ENCODE results near the gene UNC119B.

Gene UNC119B

DNA sequence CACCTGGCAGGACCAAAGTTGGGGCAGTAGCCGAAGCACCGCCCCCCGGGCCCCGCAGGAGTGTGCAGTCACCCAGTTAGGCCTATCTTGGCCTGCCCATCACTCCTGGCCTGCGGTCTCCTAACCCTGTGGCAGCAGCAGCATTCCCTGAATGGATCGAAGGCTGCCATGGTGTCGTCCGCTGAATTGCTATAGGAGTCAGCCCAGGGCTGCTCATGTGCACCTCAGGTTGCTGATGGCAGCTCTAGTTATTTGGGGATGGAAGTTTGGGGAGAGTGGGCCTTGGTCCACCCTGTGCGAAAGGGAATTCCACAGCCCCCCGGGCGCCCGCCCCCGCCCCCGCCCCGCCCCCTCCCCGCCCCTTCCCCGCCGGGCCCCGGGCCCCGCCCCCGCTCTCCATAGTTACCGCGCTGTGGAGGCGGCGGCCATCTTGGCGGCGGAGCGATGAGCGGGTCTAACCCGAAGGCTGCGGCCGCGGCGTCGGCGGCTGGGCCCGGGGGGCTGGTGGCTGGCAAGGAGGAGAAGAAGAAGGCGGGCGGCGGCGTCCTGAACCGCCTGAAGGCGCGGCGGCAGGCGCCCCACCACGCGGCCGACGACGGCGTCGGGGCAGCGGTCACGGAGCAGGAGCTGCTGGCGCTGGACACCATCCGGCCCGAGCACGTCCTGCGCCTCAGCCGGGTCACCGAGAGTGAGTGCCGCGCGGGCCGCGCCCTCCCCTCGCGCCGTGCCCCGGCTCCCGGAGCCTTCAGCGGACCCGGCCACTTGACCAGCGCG lies at the start of gene UNC119B:
TSS of gene UNC119B (plus strand) at position 428 of the 774 bp plus-strand sequence. CDS start at position 445, 17 bp downstream.
- no peak for TF ChIP-seq CTCF (IDR thresholded peaks at IDR 0.05; ENCODE audit: low read depth, low read length, missing control alignments)
- in situ Hi-C loops (cut with HindIII; ENCODE audit: low sequenced_read_pairs) = loop anchor here (25.0 kb wide), 1 partner anchor 123 kb away; the partner anchor contains the start of gene POP5
- DNase-seq (ENCODE audit: low read depth) = no peak
- peak within 1 kb of the TSS; percentile 86 for H3K4me3 ChIP-seq (ENCODE audit: low read depth, low read length)

GRCh38 chr12:120661432-120661831 lies 48.8 kb upstream of the UNC119B start:
- no peak overlapping the region for H3K4me3 ChIP-seq (ENCODE audit: low read depth, low read length)
- TF ChIP-seq CTCF (IDR thresholded peaks at IDR 0.05; ENCODE audit: low read depth, low read length, missing control alignments) = no peak
- in situ Hi-C loops (cut with HindIII; ENCODE audit: low sequenced_read_pairs) = no loop called here
- no peak for DNase-seq (ENCODE audit: low read depth)

DNA sequence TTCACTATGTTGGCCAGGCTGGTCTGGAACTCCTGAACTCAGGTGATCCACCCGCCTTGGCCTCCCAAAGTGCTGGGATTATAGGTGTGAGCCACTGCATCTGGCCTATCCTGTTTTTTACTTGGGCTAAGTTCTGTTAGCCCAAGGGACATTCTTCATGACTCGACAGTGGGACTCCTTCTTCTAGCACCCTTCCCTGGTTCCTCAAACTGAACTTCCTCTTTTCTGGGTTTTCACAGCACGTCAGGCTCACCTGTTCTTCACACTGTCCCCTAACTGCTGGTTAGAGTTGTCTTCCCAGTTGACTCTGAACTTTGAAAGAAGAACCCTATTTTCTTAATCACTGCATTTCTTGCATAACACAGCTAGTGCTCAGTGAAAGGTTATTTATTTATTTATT lies 47.4 kb upstream of the UNC119B start:
- no peak overlapping the region for H3K4me3 ChIP-seq (ENCODE audit: low read depth, low read length)
- TF ChIP-seq CTCF (IDR thresholded peaks at IDR 0.05; ENCODE audit: low read depth, low read length, missing control alignments) = no peak
- DNase-seq (ENCODE audit: low read depth) = no peak
- in situ Hi-C loops (cut with HindIII; ENCODE audit: low sequenced_read_pairs) = no loop called here

- in situ Hi-C loops (cut with HindIII; ENCODE audit: low sequenced_read_pairs) = no loop called here
- H3K4me3 ChIP-seq (ENCODE audit: low read depth, low read length) = no peak overlapping the region
- no peak for DNase-seq (ENCODE audit: low read depth)
- no peak for TF ChIP-seq CTCF (IDR thresholded peaks at IDR 0.05; ENCODE audit: low read depth, low read length, missing control alignments)
These were observed 46.5 kb upstream of the UNC119B start for GRCh38 chr12:120663741-120664140.

GRCh38 chr12:120666571-120667390 lies 43.5 kb upstream of the UNC119B start:
- no peak for TF ChIP-seq CTCF (IDR thresholded peaks at IDR 0.05; ENCODE audit: low read depth, low read length, missing control alignments)
- no peak overlapping the region for H3K4me3 ChIP-seq (ENCODE audit: low read depth, low read length)
- no peak for DNase-seq (ENCODE audit: low read depth)
- in situ Hi-C loops (cut with HindIII; ENCODE audit: low sequenced_read_pairs) = no loop called here

GRCh38 chr12:120668091-120668867 lies 42.0 kb upstream of the UNC119B start:
- no peak for DNase-seq (ENCODE audit: low read depth)

More at GRCh38 chr12:120668091-120668867, 42.0 kb upstream of the UNC119B start:
- TF ChIP-seq CTCF (IDR thresholded peaks at IDR 0.05; ENCODE audit: low read depth, low read length, missing control alignments) = no peak
- in situ Hi-C loops (cut with HindIII; ENCODE audit: low sequenced_read_pairs) = no loop called here
- H3K4me3 ChIP-seq (ENCODE audit: low read depth, low read length) = no peak overlapping the region
